Globus pallidus (tissue), 1 donor: Measurements from ENCODE around the gene TRIM13.
"Not testable (repeated sequence)": the region's sequence is repeated elsewhere in the genome, so short reads cannot be mapped to it uniquely, and the experiment has no call there.

ENCODE experiments used
- DNase-seq: peaks from one replicate; pipeline ENCODE4 v3.0.0-alpha.2; 2015; ENCODE audit warnings: low spot score

The TRIM13 gene

GRCh38 chr13:50060718-50061117 lies 63.9 kb downstream of the TRIM13 start:
- no peak for DNase-seq

- not testable (repeated sequence) for DNase-seq
Measured at GRCh38 chr13:50062336-50062735, 65.5 kb downstream of the TRIM13 start.

GRCh38 chr13:50065712-50066111 lies 68.9 kb downstream of the TRIM13 start:
- DNase-seq = no peak
